Panc1 (cell line): ENCODE data around the gene COMMD2. TPM values are rescaled to one million over a fixed set of nuclear protein-coding genes. Genes with fewer than 3 reads are reported as not detected.

ENCODE experiments used
- ATAC-seq: fragments of 200-7000 bp; cut with Tn5 transposase; 2 replicates; pipeline ENCODE4 v1.9.1; 2020; ENCODE audit warnings: mild to moderate bottlenecking, moderate library complexity
- BruUV-seq: library from RNA; stranded (reverse); fragments of 400-500 nt; replicated peaks from 2 replicates; lab custom pipeline; 2021; lab: Mats Ljungman, UMichigan
- CTCF ChIA-PET: fragments of 300-600 bp; sonication (Branson Sonifier 250); formaldehyde crosslinking; loops from one replicate; lab custom pipeline; 2022; ENCODE audit warnings: antibody characterized with exemption; lab: Charles Lee
- POLR2A ChIA-PET: fragments of 300-600 bp; sonication (Branson Sonifier 250); formaldehyde crosslinking; loops from one replicate; lab custom pipeline; 2022; ENCODE audit warnings: antibody characterized with exemption; lab: Charles Lee
- DNase-seq: peaks from one replicate; pipeline ENCODE4 v3.0.0-alpha.2; 2010; ENCODE audit warnings: low read depth, low spot score
- H3K27ac ChIP-seq: 2 replicates; pipeline ENCODE4 v1.5.1; 2011; ENCODE audit warnings: mild to moderate bottlenecking, low read length, inconsistent platforms
- H3K27me3 ChIP-seq: fragments of 200-500 bp; sonication (Bioruptor generic); 2 replicates; pipeline ENCODE4 v1.6.0; 2014; ENCODE audit warnings: low read length, inconsistent platforms; ENCODE audit not compliant: control insufficient read depth, insufficient read depth
- H3K36me3 ChIP-seq: fragments of 200-500 bp; sonication (Bioruptor generic); 2 replicates; pipeline ENCODE4 v1.5.1; 2014; ENCODE audit warnings: inconsistent platforms, mild to moderate bottlenecking, low read length, moderate library complexity; ENCODE audit not compliant: control insufficient read depth, insufficient read depth
- H3K4me1 ChIP-seq: 2 replicates; pipeline ENCODE4 v1.5.1; 2011; ENCODE audit warnings: inconsistent platforms, mild to moderate bottlenecking, low read length, moderate library complexity; ENCODE audit not compliant: control insufficient read depth, insufficient read depth
- H3K4me3 ChIP-seq, 2 experiments: 2 replicates each; pipeline ENCODE4 v1.5.1; 2011 to 2012; ENCODE audit warnings: low read depth in 2 of 2, low read length in 2 of 2, mild to moderate bottlenecking in 2 of 2, inconsistent platforms in 1 of 2, moderate library complexity in 1 of 2
- H3K9me3 ChIP-seq: fragments of 200-500 bp; sonication (Bioruptor generic); 2 replicates; pipeline ENCODE4 v1.5.1; 2014; ENCODE audit warnings: low read depth, mild to moderate bottlenecking, inconsistent platforms, low read length, moderate library complexity; ENCODE audit not compliant: control insufficient read depth, insufficient read depth
- CTCF ChIP-seq: fragments of 450-650 bp; IDR thresholded peaks from 2 replicates; pipeline ENCODE4 v1.5.1; 2017; ENCODE audit warnings: mild to moderate bottlenecking
- POLR2AphosphoS5 ChIP-seq: IDR thresholded peaks from 2 replicates; pipeline ENCODE4 v1.6.1; 2012; ENCODE audit warnings: mild to moderate bottlenecking, low read depth, low read length, moderate library complexity
- REST ChIP-seq, 2 experiments: IDR thresholded peaks; 2 replicates each; pipeline ENCODE4 v1.6.1; 2011 to 2012; ENCODE audit warnings: low read depth in 2 of 2, control low read depth in 1 of 2, low read length in 1 of 2, mild to moderate bottlenecking in 1 of 2, moderate library complexity in 1 of 2; ENCODE audit not compliant: insufficient read depth in 1 of 2
- SIN3A ChIP-seq: IDR thresholded peaks from 2 replicates; pipeline ENCODE4 v1.6.1; 2012; ENCODE audit warnings: low read depth, mild to moderate bottlenecking, low read length, moderate library complexity, borderline replicate concordance; ENCODE audit not compliant: insufficient read depth
- TCF7L2 ChIP-seq: IDR thresholded peaks from 2 replicates; pipeline ENCODE4 v1.6.1; 2011; ENCODE audit warnings: mild to moderate bottlenecking, low read depth, low read length, inconsistent platforms
- in situ Hi-C: cut with HindIII; loops from 2 replicates; pipeline ENCODE4 v1.10.0; 2016; ENCODE audit warnings: low sequenced_read_pairs, low pct_unique_long_range_greater_than_20kb
- intact Hi-C: fragments of 100-400 bp; cut with micrococcal nuclease; formaldehyde crosslinking; loops from one replicate; pipeline ENCODE4 v1.10.0; 2022; ENCODE audit not compliant: unreplicated experiment
- total RNA-seq: library from RNA; stranded (reverse); gene quantifications from one replicate; pipeline ENCODE4 v1.2.1, GENCODE V29; 2021; ENCODE audit not compliant: unreplicated experiment

The COMMD2 gene
- total RNA-seq, 1 experiment from 2014 or later = 70.2 TPM

- DNase-seq = no peak
- in situ Hi-C loops = no loop called here
- POLR2A ChIA-PET = no interaction called here
- intact Hi-C loops = no loop called here
- H3K4me1 ChIP-seq = peaks cover 15% of the 10 kb centered on the region
- H3K27me3 ChIP-seq = no peaks in the 10 kb centered on the region
- TF ChIP-seq CTCF (no peak), POLR2AphosphoS5 (no peak), REST (IDR thresholded peaks at IDR 0.05; ENCODE audit: insufficient read depth in 1 of 2, low read depth in 2 of 2, low read length in 1 of 2) (no peak), TCF7L2 (no peak), SIN3A (no peak)
- CTCF ChIA-PET = no interaction called here
- no peaks in the 10 kb centered on the region for H3K9me3 ChIP-seq
- no peak for ATAC-seq
- no TSS peak for BruUV-seq
- H3K36me3 ChIP-seq = no peaks in the 10 kb centered on the region
- no peak overlapping the region for H3K27ac ChIP-seq
- H3K4me3 ChIP-seq = no peak overlapping the region
Observed at GRCh38 chr3:149732234-149732633, 20.1 kb downstream of the COMMD2 start.

DNA sequence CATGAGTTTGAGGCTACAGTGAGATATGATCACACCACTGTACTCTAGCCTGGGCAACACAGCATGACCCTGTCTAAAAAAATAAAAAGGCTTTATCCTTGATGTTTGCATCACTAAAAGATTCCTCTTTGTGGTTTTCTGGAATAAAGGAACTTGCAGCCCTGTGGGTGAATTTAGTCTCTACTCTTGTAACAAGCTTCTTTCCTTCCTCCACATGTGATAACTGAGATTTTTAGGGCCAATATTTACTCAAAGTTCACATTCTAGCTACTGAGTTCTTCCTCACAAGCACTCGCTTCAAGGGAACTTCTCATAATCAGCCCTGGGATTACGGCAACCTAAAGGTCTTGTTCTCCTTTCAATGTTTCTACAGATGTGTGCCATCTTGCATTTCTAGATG is 24.6 kb downstream of the COMMD2 start:
- Histone ChIP-seq H3K27me3 (no peaks in the 10 kb centered on the region), H3K9me3 (no peaks in the 10 kb centered on the region), H3K4me1 (no peaks in the 10 kb centered on the region), H3K4me3 (no peak overlapping the region), H3K27ac (no peak overlapping the region), H3K36me3 (no peaks in the 10 kb centered on the region)
- in situ Hi-C loops = no loop called here
- intact Hi-C loops = no loop called here
- TF ChIP-seq CTCF = no peak
- ATAC-seq (no peak), DNase-seq (no peak)
- ChIA-PET CTCF (interaction anchor here (0.7 kb wide), 1 partner anchor 39 kb away, joined by 3 read pairs; no protein-coding TSS in a partner anchor), POLR2A (no interaction called here)
- no TSS peak for BruUV-seq
